ENCODE measurements around the gene CAMK2A. TPM values are rescaled to one million over a fixed set of nuclear protein-coding genes. Genes with fewer than 3 reads are reported as not detected.

CAMK2A gene
- total RNA-seq, 4 donors from 2014 or later = 32.0 to 78.1 (median 48.6) TPM

DNA sequence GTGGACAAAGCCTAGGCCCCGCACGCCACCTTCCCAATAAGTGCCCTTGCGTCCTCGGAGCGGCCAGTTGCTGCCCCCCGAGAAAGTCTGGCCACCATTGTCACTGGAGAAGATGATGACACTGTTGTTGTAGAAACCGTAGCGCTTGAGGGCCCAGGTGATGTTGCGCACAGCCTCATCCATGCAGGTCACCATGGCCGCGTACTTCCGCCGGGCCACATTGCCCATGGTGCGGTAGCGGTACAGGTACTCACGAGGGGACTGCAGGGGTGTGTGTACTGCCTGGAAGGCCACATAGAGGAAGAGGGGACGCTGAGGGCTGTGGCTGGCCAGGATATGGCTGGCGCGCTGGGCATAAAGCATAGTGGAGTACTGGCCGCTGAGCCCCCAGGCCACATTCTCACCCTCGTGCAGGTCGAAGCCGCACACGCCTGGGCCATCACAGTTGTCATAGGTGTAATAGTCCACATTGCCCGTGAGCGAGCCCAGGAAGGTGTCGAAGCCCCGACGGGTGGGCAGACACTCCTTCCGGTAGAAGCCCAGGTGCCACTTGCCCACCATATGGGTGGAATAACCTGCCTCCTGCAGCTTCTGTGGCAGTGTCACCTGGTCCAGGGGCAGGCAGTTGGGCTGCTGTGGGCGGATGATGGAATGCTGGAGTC, 8.5 kb upstream of the CAMK2A start:
- Histone ChIP-seq H3K27ac (no peak overlapping the region), H3K4me3 (no peak overlapping the region), H3K27me3 (no peaks in the 10 kb centered on the region), H3K4me1 (peaks cover 0 to 5% of the 10 kb centered on the region in 2 donors), H3K9me3 (no peaks in the 10 kb centered on the region), H3K36me3 (no peaks in the 10 kb centered on the region)
- in situ Hi-C loops (cut with MboI; ENCODE audit: low sequenced_read_pairs in 4 of 4) = no loop called here
- DNase-seq (no peak), ATAC-seq (no peak)
- TF ChIP-seq POLR2A (IDR thresholded peaks at IDR 0.05) = no peak
- TF ChIP-seq, protein P1, sequence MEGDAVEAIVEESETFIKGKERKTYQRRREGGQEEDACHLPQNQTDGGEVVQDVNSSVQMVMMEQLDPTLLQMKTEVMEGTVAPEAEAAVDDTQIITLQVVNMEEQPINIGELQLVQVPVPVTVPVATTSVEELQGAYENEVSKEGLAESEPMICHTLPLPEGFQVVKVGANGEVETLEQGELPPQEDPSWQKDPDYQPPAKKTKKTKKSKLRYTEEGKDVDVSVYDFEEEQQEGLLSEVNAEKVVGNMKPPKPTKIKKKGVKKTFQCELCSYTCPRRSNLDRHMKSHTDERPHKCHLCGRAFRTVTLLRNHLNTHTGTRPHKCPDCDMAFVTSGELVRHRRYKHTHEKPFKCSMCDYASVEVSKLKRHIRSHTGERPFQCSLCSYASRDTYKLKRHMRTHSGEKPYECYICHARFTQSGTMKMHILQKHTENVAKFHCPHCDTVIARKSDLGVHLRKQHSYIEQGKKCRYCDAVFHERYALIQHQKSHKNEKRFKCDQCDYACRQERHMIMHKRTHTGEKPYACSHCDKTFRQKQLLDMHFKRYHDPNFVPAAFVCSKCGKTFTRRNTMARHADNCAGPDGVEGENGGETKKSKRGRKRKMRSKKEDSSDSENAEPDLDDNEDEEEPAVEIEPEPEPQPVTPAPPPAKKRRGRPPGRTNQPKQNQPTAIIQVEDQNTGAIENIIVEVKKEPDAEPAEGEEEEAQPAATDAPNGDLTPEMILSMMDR (IDR thresholded peaks at IDR 0.05 in 4 of 5, conservative IDR thresholded peaks at IDR 0.05 in 1 of 5) = no peak
- intact Hi-C loops (cut with DNase I; ENCODE audit: low total_unique reads) = no loop called here

DNA sequence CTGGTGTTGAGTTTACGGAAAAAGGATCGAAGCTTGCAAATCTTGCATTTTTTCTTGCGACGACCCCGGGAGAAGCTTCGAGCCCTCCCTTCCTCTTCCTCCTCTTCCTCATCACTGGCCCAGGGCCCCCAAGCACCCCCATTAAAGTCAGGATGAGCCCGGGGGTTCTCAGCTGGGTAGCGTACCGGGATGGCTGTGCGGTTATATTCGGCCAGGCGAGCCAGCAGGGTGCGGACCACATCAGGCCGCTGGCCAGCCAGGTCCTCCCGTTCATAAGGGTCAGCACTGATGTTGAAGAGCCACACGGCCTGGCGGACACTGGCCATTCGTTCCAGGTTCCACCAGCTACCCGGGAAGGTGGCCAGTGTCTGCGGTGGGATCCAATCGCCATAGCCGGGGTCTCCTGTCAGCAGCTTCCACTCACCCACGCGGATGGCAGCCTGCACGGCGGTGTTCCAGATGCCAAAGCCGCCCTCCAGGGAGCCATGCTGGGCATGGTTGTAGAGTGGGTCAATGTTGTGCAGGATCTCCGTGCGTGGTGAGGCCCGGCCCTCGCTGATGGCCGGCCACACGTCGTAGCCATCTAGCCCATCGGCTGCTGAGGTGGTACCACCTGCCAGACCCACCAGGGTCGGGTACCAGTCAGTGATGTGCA, 7.8 kb upstream of the CAMK2A start:
- H3K27me3 ChIP-seq = no peaks in the 10 kb centered on the region
- H3K9me3 ChIP-seq = no peaks in the 10 kb centered on the region
- DNase-seq (no peak), ATAC-seq (no peak)
- H3K27ac ChIP-seq = no peak overlapping the region
- in situ Hi-C loops (cut with MboI; ENCODE audit: low sequenced_read_pairs in 4 of 4) (no loop called here), intact Hi-C loops (cut with DNase I; ENCODE audit: low total_unique reads) (no loop called here)
- no peak overlapping the region for H3K4me3 ChIP-seq
- no peak for TF ChIP-seq POLR2A (IDR thresholded peaks at IDR 0.05)
- TF ChIP-seq, protein P1 (IDR thresholded peaks at IDR 0.05 in 4 of 5, conservative IDR thresholded peaks at IDR 0.05 in 1 of 5) = no peak
- no peaks in the 10 kb centered on the region for H3K4me1 ChIP-seq
- no peaks in the 10 kb centered on the region for H3K36me3 ChIP-seq

- H3K27me3 ChIP-seq = no peaks in the 10 kb centered on the region
- no peak overlapping the region for H3K4me3 ChIP-seq
- TF ChIP-seq, protein P1 (IDR thresholded peaks at IDR 0.05 in 4 of 5, conservative IDR thresholded peaks at IDR 0.05 in 1 of 5) = no peak
- no peak for TF ChIP-seq POLR2A (IDR thresholded peaks at IDR 0.05)
- in situ Hi-C loops (cut with MboI; ENCODE audit: low sequenced_read_pairs in 4 of 4) (no loop called here), intact Hi-C loops (cut with DNase I; ENCODE audit: low total_unique reads) (no loop called here)
- DNase-seq (no peak), ATAC-seq (no peak)
- no peak overlapping the region for H3K27ac ChIP-seq
- no peaks in the 10 kb centered on the region for H3K4me1 ChIP-seq
- H3K9me3 ChIP-seq = no peaks in the 10 kb centered on the region
- no peaks in the 10 kb centered on the region for H3K36me3 ChIP-seq
These were observed 6.9 kb upstream of the CAMK2A start for GRCh38 chr5:150296496-150296895.

- no peak for DNase-seq
These were observed 6.3 kb upstream of the CAMK2A start for GRCh38 chr5:150295741-150296486.

More at GRCh38 chr5:150295741-150296486, 6.3 kb upstream of the CAMK2A start:
- Histone ChIP-seq H3K36me3 (no peaks in the 10 kb centered on the region), H3K4me3 (no peak overlapping the region), H3K9me3 (no peaks in the 10 kb centered on the region), H3K27ac (no peak overlapping the region), H3K4me1 (no peaks in the 10 kb centered on the region), H3K27me3 (no peaks in the 10 kb centered on the region)
- intact Hi-C loops (cut with DNase I; ENCODE audit: low total_unique reads) (no loop called here), in situ Hi-C loops (cut with MboI; ENCODE audit: low sequenced_read_pairs in 4 of 4) (no loop called here)
- ATAC-seq = no peak
- TF ChIP-seq POLR2A (IDR thresholded peaks at IDR 0.05) = no peak
- TF ChIP-seq, protein P1 (IDR thresholded peaks at IDR 0.05 in 4 of 5, conservative IDR thresholded peaks at IDR 0.05 in 1 of 5) = no peak

Measured in gastrocnemius medialis (tissue), 4 donors.